Measurements from ENCODE around the gene TSPAN14.

The TSPAN14 gene

DNA sequence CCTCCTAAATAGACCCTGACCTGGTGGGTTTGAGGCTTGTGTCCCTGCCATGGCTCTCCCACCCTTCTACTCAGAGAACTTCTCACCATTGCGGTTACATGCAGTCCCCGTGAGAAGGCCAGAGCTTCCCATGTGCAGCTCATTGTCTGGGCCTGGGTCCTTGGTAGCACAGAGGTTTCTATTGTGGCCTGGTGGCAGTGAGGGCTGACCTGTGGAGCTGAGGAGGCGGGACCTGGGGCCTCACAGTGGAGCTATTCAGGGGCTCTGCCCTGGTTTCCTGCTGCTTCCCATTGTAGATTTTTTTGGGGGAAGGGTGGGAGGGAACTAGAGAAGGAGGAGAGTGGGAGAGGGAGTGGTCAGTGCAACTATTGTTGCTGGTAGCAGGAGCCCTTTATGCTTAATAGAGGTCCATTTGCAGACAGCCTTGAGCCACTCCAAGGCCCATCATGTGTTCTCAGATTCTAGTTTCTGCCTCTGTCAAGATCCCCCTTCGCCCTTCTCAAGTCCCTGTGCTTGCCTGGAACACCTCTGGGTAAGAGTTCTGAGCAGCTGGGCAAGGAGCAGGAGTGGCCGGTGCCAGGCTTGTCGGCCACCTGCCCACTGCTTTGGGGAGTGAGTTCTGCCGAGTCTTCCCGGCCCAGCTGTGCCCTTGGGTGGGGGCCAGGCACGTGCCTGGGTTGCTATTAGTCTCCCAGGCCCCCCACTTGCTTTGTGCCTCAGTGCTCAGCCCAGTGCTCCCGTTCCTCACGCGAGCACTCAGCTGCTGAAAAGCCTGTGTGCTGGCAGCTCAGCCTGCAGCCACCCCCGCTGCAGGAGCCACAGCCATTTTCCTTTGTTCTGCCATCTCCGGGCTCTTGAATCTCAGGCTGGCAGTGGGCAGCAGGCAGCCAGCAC, 10.7 kb downstream of the TSPAN14 start:
- TF ChIP-seq EZH2 (IDR thresholded peaks at IDR 0.05; ENCODE audit: borderline replicate concordance, low read length): no peak
- TF ChIP-seq, protein P1, sequence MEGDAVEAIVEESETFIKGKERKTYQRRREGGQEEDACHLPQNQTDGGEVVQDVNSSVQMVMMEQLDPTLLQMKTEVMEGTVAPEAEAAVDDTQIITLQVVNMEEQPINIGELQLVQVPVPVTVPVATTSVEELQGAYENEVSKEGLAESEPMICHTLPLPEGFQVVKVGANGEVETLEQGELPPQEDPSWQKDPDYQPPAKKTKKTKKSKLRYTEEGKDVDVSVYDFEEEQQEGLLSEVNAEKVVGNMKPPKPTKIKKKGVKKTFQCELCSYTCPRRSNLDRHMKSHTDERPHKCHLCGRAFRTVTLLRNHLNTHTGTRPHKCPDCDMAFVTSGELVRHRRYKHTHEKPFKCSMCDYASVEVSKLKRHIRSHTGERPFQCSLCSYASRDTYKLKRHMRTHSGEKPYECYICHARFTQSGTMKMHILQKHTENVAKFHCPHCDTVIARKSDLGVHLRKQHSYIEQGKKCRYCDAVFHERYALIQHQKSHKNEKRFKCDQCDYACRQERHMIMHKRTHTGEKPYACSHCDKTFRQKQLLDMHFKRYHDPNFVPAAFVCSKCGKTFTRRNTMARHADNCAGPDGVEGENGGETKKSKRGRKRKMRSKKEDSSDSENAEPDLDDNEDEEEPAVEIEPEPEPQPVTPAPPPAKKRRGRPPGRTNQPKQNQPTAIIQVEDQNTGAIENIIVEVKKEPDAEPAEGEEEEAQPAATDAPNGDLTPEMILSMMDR (IDR thresholded peaks at IDR 0.05; ENCODE audit: low read length): no peak
- no peaks in the 10 kb centered on the region for H3K9me2 ChIP-seq (ENCODE audit: low read depth, low read length)
- peak overlapping the region; percentile 74 for H3K9ac ChIP-seq (ENCODE audit: low read length)
- H3K27me3 ChIP-seq (ENCODE audit: insufficient read depth, low read length): no peaks in the 10 kb centered on the region
- peaks cover 14% of the 10 kb centered on the region for H3K36me3 ChIP-seq (ENCODE audit: insufficient read depth, low read length)
- no peaks in the 10 kb centered on the region for H3K9me3 ChIP-seq (ENCODE audit: low read length)
- H3K4me1 ChIP-seq (ENCODE audit: insufficient read depth, low read length, severe bottlenecking): peaks cover 99% of the 10 kb centered on the region
- peak overlapping the region; percentile 97 for H3K27ac ChIP-seq (ENCODE audit: low read depth, low read length, poor library complexity, severe bottlenecking)
- peaks cover 8% of the 10 kb centered on the region; the same call in 1 of the 2 replicates for H3F3A ChIP-seq (ENCODE audit: insufficient read depth, low read length)
- H3K4me2 ChIP-seq (ENCODE audit: low read length): peak overlapping the region; percentile 69
- H4K20me1 ChIP-seq (ENCODE audit: insufficient read depth, low read length): no peaks in the 10 kb centered on the region
- H2AFZ ChIP-seq (ENCODE audit: low read length): no peak overlapping the region
- H3K79me2 ChIP-seq (ENCODE audit: insufficient read depth, low read length): peaks cover 46% of the 10 kb centered on the region
- peak overlapping the region; percentile 33 for H3K4me3 ChIP-seq (ENCODE audit: low read depth, low read length, poor library complexity, severe bottlenecking)

DNA sequence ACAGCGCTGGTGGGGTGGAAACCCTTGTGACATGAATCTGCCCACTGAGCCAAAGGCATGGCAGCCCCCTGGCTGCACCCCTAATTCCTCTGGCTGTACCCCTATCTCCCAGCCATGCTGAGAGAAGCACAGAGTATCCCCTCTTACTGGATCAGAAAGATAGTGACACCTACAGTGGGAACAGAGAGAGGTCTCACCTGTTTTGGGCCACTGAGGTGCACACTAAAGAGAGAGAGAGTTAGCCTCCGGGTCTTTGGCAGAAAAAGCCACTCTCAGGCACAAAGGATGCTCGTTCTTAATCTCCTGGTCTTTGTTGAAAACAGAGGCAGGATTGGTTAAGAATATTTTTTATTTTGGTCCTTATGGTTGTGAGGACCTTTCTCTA, 11.3 kb downstream of the TSPAN14 start:
- no peaks in the 10 kb centered on the region for H3K9me3 ChIP-seq (ENCODE audit: low read length)
- H3F3A ChIP-seq (ENCODE audit: insufficient read depth, low read length): peaks cover 8% of the 10 kb centered on the region; the same call in 1 of the 2 replicates
- peaks cover 18% of the 10 kb centered on the region for H3K36me3 ChIP-seq (ENCODE audit: insufficient read depth, low read length)
- peak overlapping the region; percentile 33 for H3K4me3 ChIP-seq (ENCODE audit: low read depth, low read length, poor library complexity, severe bottlenecking)
- H3K4me1 ChIP-seq (ENCODE audit: insufficient read depth, low read length, severe bottlenecking): peaks cover 96% of the 10 kb centered on the region
- H2AFZ ChIP-seq (ENCODE audit: low read length): no peak overlapping the region
- TF ChIP-seq, protein P1 (IDR thresholded peaks at IDR 0.05; ENCODE audit: low read length): peak; percentile 7; the same call in 1 of the 2 replicates
- no peak for TF ChIP-seq EZH2 (IDR thresholded peaks at IDR 0.05; ENCODE audit: borderline replicate concordance, low read length)
- H3K9ac ChIP-seq (ENCODE audit: low read length): peak overlapping the region; percentile 74
- peaks cover 39% of the 10 kb centered on the region for H3K79me2 ChIP-seq (ENCODE audit: insufficient read depth, low read length)
- peak overlapping the region; percentile 69 for H3K4me2 ChIP-seq (ENCODE audit: low read length)
- no peaks in the 10 kb centered on the region for H4K20me1 ChIP-seq (ENCODE audit: insufficient read depth, low read length)
- H3K27me3 ChIP-seq (ENCODE audit: insufficient read depth, low read length): no peaks in the 10 kb centered on the region
- peak overlapping the region; percentile 97 for H3K27ac ChIP-seq (ENCODE audit: low read depth, low read length, poor library complexity, severe bottlenecking)
- no peaks in the 10 kb centered on the region for H3K9me2 ChIP-seq (ENCODE audit: low read depth, low read length)

DNA sequence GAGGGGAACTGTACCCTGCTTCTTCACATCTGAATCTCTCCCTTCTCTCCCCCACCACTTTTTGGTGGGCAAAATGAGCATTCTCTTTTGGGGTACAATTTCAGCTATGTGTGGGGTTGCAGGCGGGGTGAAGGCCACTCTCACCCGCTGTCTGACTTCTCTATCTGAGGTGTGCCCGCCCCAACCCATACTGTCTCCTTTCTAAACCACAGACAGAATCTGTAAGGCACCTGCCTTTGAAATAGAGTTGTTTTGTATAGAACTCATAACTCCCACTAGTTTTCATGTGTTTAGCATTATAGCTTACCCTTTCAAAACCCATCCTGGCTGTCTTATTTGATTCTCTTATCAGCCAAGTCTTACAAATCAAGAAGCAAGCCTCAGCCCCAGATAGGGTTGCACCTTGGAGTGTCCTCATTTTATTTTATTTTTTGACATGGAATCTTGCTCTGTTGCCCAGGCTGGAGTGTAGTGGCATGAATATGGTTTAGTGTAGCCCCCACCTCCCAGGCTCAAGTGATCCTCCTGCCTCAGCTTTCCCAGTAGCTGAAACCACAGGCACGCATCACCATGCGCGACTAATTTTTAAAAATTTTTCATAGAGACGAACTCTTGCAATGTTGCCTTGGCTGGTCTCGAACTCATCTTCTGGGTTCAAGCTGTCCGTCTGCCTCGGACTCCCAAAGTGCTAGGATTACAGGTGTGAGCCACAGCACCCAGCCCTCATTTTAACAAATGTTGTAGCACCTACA, 11.9 kb downstream of the TSPAN14 start:
- Histone ChIP-seq H2AFZ (ENCODE audit: low read length) (no peak overlapping the region), H3K9me2 (ENCODE audit: low read depth, low read length) (no peaks in the 10 kb centered on the region), H3K79me2 (ENCODE audit: insufficient read depth, low read length) (peaks cover 33% of the 10 kb centered on the region), H3K4me1 (ENCODE audit: insufficient read depth, low read length, severe bottlenecking) (peaks cover 96% of the 10 kb centered on the region), H3K9ac (ENCODE audit: low read length) (peak overlapping the region; percentile 74), H3K27me3 (ENCODE audit: insufficient read depth, low read length) (no peaks in the 10 kb centered on the region), H4K20me1 (ENCODE audit: insufficient read depth, low read length) (no peaks in the 10 kb centered on the region), H3K9me3 (ENCODE audit: low read length) (no peaks in the 10 kb centered on the region), H3K4me2 (ENCODE audit: low read length) (peak overlapping the region; percentile 69), H3K27ac (ENCODE audit: low read depth, low read length, poor library complexity, severe bottlenecking) (peak overlapping the region; percentile 97), H3K36me3 (ENCODE audit: insufficient read depth, low read length) (peaks cover 21% of the 10 kb centered on the region), H3F3A (ENCODE audit: insufficient read depth, low read length) (peaks cover 8% of the 10 kb centered on the region; the same call in 1 of the 2 replicates), H3K4me3 (ENCODE audit: low read depth, low read length, poor library complexity, severe bottlenecking) (peak overlapping the region; percentile 33)
- TF ChIP-seq EZH2 (IDR thresholded peaks at IDR 0.05; ENCODE audit: borderline replicate concordance, low read length): no peak
- TF ChIP-seq, protein P1 (IDR thresholded peaks at IDR 0.05; ENCODE audit: low read length): no peak

Measured in OCI-LY1 (cell line).